T-helper 2 cell treated with Interferon-gamma antibody and Interleukin-4, amounts not matched to agents 5 μg/mL and 100 μg/mL, for 36 hours (primary cell): ENCODE results near the gene CHMP4A.

Experiments used
- DNase-seq: peaks from one replicate; pipeline ENCODE4 v3.0.0; 2021; ENCODE audit warnings: low spot score
- H3K27ac Mint-ChIP-seq: one replicate; pipeline ENCODE4 v1.8.0; 2021; ENCODE audit warnings: mild to moderate bottlenecking, mixed read lengths
- H3K27me3 Mint-ChIP-seq: one replicate; pipeline ENCODE4 v1.8.0; 2021; ENCODE audit warnings: low read depth, mixed read lengths
- H3K36me3 Mint-ChIP-seq: one replicate; pipeline ENCODE4 v1.8.0; 2021; ENCODE audit warnings: low read depth, mixed read lengths
- H3K4me1 Mint-ChIP-seq: one replicate; pipeline ENCODE4 v1.8.0; 2021; ENCODE audit warnings: low read depth, mixed read lengths
- H3K4me3 Mint-ChIP-seq: one replicate; pipeline ENCODE4 v1.8.0; 2022; ENCODE audit warnings: mild to moderate bottlenecking, moderate library complexity, mixed read lengths
- H3K9me3 Mint-ChIP-seq: one replicate; pipeline ENCODE4 v1.8.0; 2021; ENCODE audit warnings: mixed read lengths

CHMP4A gene, protein sequence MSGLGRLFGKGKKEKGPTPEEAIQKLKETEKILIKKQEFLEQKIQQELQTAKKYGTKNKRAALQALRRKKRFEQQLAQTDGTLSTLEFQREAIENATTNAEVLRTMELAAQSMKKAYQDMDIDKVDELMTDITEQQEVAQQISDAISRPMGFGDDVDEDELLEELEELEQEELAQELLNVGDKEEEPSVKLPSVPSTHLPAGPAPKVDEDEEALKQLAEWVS

DNA sequence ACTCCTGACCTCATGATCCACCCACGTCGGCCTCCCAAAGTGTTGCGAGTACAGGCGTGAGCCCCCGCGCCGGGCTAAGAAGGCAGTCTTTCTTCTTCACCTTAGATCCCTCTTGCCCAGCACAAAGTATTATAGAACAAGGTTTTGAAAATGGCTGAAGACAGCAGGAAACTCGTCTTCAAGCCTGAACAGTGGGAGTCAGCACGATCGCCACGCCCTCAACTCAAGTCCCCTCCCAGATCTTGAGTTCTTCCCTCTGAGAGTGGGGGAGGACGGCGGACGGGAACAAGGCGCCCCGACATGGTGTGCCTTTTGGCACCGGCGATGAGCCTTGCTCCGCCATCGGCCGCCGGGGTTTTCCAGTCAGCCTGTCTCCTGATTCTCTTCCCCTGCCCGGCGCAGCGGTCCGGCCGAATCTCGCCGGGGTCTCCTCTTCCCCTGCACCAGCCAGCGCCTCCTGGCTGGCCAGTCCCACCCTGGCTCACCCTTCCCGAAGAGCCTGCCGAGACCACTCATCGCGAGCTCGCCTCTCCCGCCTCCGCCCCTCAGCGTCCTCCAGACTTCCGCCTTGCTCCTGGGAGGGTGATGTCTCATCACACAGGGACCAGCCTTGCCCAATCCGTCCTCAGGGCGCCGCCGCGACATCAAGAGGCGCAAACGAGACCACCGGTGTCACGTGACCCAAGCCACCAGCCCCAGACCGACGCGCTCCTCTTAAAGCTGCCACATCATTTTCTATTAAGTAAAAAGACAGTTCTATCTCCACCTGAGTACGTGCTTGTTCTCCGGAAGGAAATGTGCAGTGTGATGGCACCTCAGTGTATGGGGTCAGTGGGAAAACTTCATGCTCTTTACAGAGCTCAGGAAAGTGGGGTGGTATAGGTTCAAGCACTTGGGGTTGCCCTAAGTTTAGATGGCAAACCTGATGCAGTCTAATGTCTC, at the start of gene CHMP4A:
CHMP4A (minus strand) TSS at position 565 of the 942 bp plus-strand sequence; CDS start at position 516, 49 bp downstream.
- H3K36me3 Mint-ChIP-seq = peaks cover 47% of the 10 kb centered on the region
- H3K9me3 Mint-ChIP-seq = no peaks in the 10 kb centered on the region
- peak within 1 kb of the TSS; percentile 96 for H3K27ac Mint-ChIP-seq
- DNase-seq = peak; percentile 96
- H3K4me1 Mint-ChIP-seq = peaks cover 29% of the 10 kb centered on the region
- no peaks in the 10 kb centered on the region for H3K27me3 Mint-ChIP-seq
- peak within 1 kb of the TSS; percentile 87 for H3K4me3 Mint-ChIP-seq

DNA sequence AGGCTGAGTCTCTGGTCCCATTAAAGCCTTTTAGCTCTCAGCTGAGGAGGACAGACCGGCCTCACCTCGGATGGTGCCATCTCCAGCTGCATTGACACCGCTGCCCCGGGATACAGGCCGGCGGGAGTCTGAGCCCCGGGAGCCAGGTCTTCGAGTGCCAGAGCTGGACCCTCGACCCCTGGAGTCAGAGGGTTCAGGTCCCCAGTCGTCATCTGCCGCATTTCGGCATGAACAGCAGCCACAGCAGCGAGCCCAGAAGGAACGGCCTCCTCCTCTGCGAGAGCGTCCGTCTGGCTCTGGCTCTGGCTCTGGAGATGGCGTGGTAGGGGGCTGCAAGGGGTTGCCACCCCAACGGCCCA, 48.7 kb upstream of the CHMP4A start:
- no peak for DNase-seq
- no peaks in the 10 kb centered on the region for H3K27me3 Mint-ChIP-seq
- peaks cover 12% of the 10 kb centered on the region for H3K36me3 Mint-ChIP-seq
- no peak overlapping the region for H3K4me3 Mint-ChIP-seq
- H3K4me1 Mint-ChIP-seq = peaks cover under 1% of the 10 kb centered on the region
- H3K27ac Mint-ChIP-seq = no peak overlapping the region
- no peaks in the 10 kb centered on the region for H3K9me3 Mint-ChIP-seq

GRCh38 chr14:24261256-24261968, 48.1 kb upstream of the CHMP4A start:
- DNase-seq = no peak
- Mint-ChIP-seq H3K36me3 (peaks cover 7% of the 10 kb centered on the region), H3K27me3 (no peaks in the 10 kb centered on the region), H3K4me3 (no peak overlapping the region), H3K27ac (no peak overlapping the region), H3K4me1 (no peaks in the 10 kb centered on the region), H3K9me3 (no peaks in the 10 kb centered on the region)

- no peaks in the 10 kb centered on the region for H3K27me3 Mint-ChIP-seq
- no peak overlapping the region for H3K27ac Mint-ChIP-seq
- H3K36me3 Mint-ChIP-seq = peaks cover 4% of the 10 kb centered on the region
- H3K4me3 Mint-ChIP-seq = no peak overlapping the region
- DNase-seq = no peak
- H3K9me3 Mint-ChIP-seq = no peaks in the 10 kb centered on the region
- no peaks in the 10 kb centered on the region for H3K4me1 Mint-ChIP-seq
Observed at GRCh38 chr14:24260780-24261157, 47.5 kb upstream of the CHMP4A start.

GRCh38 chr14:24260026-24260779, 46.9 kb upstream of the CHMP4A start:
- Mint-ChIP-seq H3K36me3 (peaks cover 4% of the 10 kb centered on the region), H3K27me3 (no peaks in the 10 kb centered on the region), H3K9me3 (no peaks in the 10 kb centered on the region), H3K4me3 (no peak overlapping the region), H3K27ac (no peak overlapping the region), H3K4me1 (no peaks in the 10 kb centered on the region)
- DNase-seq = no peak

- H3K4me1 Mint-ChIP-seq = no peaks in the 10 kb centered on the region
- no peak overlapping the region for H3K27ac Mint-ChIP-seq
- H3K36me3 Mint-ChIP-seq = peaks cover 6% of the 10 kb centered on the region
- DNase-seq = no peak
- H3K27me3 Mint-ChIP-seq = no peaks in the 10 kb centered on the region
- no peaks in the 10 kb centered on the region for H3K9me3 Mint-ChIP-seq
- H3K4me3 Mint-ChIP-seq = no peak overlapping the region
Observed at GRCh38 chr14:24259282-24260025, 46.2 kb upstream of the CHMP4A start.

DNA sequence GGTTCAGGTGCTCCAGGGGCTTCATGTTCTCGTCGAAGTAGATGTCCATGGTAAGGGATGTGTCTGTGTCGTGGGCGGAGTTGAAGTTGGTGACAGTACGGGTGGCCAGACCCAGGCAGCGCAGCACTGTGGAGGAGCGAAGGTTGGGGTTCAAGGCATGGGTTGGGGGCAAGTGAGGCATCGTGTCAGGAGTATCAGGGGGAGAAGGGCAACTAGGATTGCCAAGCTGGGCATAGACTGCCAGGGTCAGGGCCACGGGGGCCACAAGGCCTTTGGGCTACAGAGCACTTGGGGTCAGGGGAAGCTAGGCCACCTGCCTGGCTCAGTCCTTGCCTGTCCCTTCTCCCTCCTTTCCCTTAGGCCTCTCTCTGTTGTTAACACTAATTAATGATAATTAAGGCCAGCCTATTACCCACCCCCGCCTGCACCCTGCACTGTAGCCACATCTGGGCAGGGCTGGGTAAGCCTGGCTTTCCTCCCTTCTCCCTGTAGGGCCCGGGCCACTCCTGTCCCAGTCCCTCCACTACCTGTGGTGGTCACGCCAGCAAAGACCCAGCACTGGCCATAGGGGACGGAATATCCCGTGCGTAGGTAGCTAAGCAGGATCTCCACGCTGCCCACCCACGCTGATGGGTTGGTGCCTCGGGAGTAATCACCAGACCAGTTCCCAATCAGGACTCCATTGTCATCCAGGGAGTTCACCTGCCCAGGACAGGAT, 45.4 kb upstream of the CHMP4A start:
- H3K4me3 Mint-ChIP-seq = no peak overlapping the region
- H3K9me3 Mint-ChIP-seq = no peaks in the 10 kb centered on the region
- peaks cover 8% of the 10 kb centered on the region for H3K36me3 Mint-ChIP-seq
- no peaks in the 10 kb centered on the region for H3K4me1 Mint-ChIP-seq
- no peak overlapping the region for H3K27ac Mint-ChIP-seq
- no peak for DNase-seq
- H3K27me3 Mint-ChIP-seq = no peaks in the 10 kb centered on the region

- no peak for DNase-seq
- H3K4me1 Mint-ChIP-seq = no peaks in the 10 kb centered on the region
- no peaks in the 10 kb centered on the region for H3K27me3 Mint-ChIP-seq
- no peak overlapping the region for H3K4me3 Mint-ChIP-seq
- peaks cover 8% of the 10 kb centered on the region for H3K36me3 Mint-ChIP-seq
- H3K27ac Mint-ChIP-seq = no peak overlapping the region
- H3K9me3 Mint-ChIP-seq = no peaks in the 10 kb centered on the region
Observed at GRCh38 chr14:24258119-24258518, 44.8 kb upstream of the CHMP4A start.

DNA sequence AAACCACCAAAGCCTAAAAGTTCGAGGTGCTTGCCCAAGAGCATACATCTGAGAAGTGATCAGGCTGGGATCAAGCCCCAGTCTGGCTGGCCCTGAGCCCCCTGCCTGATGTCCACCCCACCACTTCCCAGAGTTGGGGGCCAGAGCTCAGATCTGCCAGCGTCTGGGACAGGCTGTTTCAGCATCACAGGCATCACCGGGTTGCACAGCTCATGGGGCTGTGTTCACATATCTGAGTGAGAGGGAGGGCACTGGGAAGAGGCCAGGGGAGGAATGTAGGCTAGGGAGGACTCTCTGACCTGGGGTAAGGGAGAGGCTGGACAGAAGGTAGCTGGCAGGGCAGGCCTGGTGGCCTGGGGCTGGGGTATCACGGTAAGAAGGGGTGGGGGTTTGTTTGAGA, 43.7 kb upstream of the CHMP4A start:
- no peak overlapping the region for H3K4me3 Mint-ChIP-seq
- H3K27ac Mint-ChIP-seq = no peak overlapping the region
- no peak for DNase-seq
- no peaks in the 10 kb centered on the region for H3K27me3 Mint-ChIP-seq
- H3K9me3 Mint-ChIP-seq = no peaks in the 10 kb centered on the region
- peaks cover 8% of the 10 kb centered on the region for H3K36me3 Mint-ChIP-seq
- no peaks in the 10 kb centered on the region for H3K4me1 Mint-ChIP-seq

- Mint-ChIP-seq H3K36me3 (peaks cover 11% of the 10 kb centered on the region), H3K27ac (no peak overlapping the region), H3K9me3 (no peaks in the 10 kb centered on the region)
Observed at GRCh38 chr14:24255931-24256711, 42.8 kb upstream of the CHMP4A start.

DNA sequence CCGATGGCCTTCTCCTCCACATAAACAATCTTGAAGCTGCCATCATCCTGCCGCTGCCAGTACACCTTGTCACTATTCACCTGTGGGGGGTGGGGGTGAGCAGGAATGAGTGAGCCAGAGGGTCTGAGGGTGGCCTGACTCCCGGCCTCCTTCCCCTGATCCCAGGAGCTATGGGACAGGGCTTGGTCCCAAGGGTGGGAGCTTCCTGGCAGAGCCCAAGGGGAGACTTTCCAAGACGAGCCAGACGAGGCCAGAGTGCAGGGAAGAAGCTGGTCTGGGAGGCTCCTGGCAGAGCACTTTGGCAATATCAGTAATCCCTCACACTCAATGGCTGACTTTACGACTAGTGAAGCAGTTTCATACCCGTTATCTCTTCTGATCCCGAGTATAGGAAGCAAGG, 42.1 kb upstream of the CHMP4A start:
- no peaks in the 10 kb centered on the region for H3K27me3 Mint-ChIP-seq
- peaks cover 12% of the 10 kb centered on the region for H3K4me1 Mint-ChIP-seq
- peaks cover 11% of the 10 kb centered on the region for H3K36me3 Mint-ChIP-seq
- H3K4me3 Mint-ChIP-seq = no peak overlapping the region
- no peaks in the 10 kb centered on the region for H3K9me3 Mint-ChIP-seq
- no peak overlapping the region for H3K27ac Mint-ChIP-seq
- no peak for DNase-seq

More at GRCh38 chr14:24255931-24256711, 42.8 kb upstream of the CHMP4A start:
- no peak for DNase-seq
- Mint-ChIP-seq H3K27me3 (no peaks in the 10 kb centered on the region), H3K4me1 (peaks cover 5% of the 10 kb centered on the region), H3K4me3 (no peak overlapping the region)
